GM12878 (cell line): ENCODE measurements around the gene TIMP4. TPM values are rescaled to one million over a fixed set of nuclear protein-coding genes. Genes with fewer than 3 reads are reported as not detected.

Experiments
- ATAC-seq: fragments of 200-7000 bp; cut with Tn5 transposase; 3 replicates; pipeline ENCODE4 v1.9.1; 2020; ENCODE audit warnings: mild to moderate bottlenecking, moderate library complexity
- BruUV-seq: library from RNA; stranded (reverse); fragments of 400-500 nt; replicated peaks from 2 replicates; lab custom pipeline; 2021; lab: Mats Ljungman, UMichigan
- CTCF ChIA-PET: fragments of 300-600 bp; sonication (Branson Sonifier 250); formaldehyde crosslinking; extraction: SDS; loops from one replicate; lab custom pipeline; 2021; ENCODE audit warnings: inconsistent platforms; lab: Yijun Ruan, JAX
- POLR2A ChIA-PET: fragments of 350-600 bp; formaldehyde crosslinking; extraction: SDS; loops from one replicate; lab custom pipeline; 2021; ENCODE audit warnings: inconsistent platforms; lab: Charles Lee
- RAD21 ChIA-PET: fragments of 300-600 bp; sonication (Branson Sonifier 250); formaldehyde crosslinking; loops from one replicate; lab custom pipeline; 2023; ENCODE audit warnings: antibody characterized with exemption; ENCODE audit not compliant: unreplicated experiment; lab: Charles Lee
- SMC1A ChIA-PET: fragments of 300-600 bp; sonication (Branson Sonifier 250); formaldehyde crosslinking; loops from one replicate; lab custom pipeline; 2023; ENCODE audit not compliant: unreplicated experiment, uncharacterized antibody; lab: Charles Lee
- DNase-seq: peaks from one replicate; pipeline ENCODE4 v3.0.0-alpha.2; 2011; ENCODE audit warnings: low read depth, low spot score
- FAIRE-seq: peaks from 3 replicates; lab custom pipeline; 2011; peaks lifted over from hg19 to GRCh38; lab: Jason Lieb, UNC
- H2AFZ ChIP-seq: 2 replicates; pipeline ENCODE4 v1.6.0; 2011; ENCODE audit warnings: low read depth, low read length, control low read depth; ENCODE audit not compliant: control insufficient read depth
- H3K27ac ChIP-seq: 2 replicates; pipeline ENCODE4 v1.5.1; 2011; ENCODE audit warnings: control low read depth; ENCODE audit not compliant: control insufficient read depth, insufficient read depth
- H3K27me3 ChIP-seq, 2 experiments: replicated peaks in 1 of 2; 2 replicates each; pipeline versions ENCODE4 v1.6.0 to v1.6.1; 2011; ENCODE audit warnings: low read length in 1 of 2; ENCODE audit not compliant: control insufficient read depth in 2 of 2, insufficient read depth in 2 of 2
- H3K36me3 ChIP-seq, 2 experiments: 2 replicates each; pipeline ENCODE4 v1.5.1; 2011; ENCODE audit warnings: low read length in 1 of 2; ENCODE audit not compliant: control insufficient read depth in 2 of 2, insufficient read depth in 2 of 2
- H3K4me1 ChIP-seq: 2 replicates; pipeline ENCODE4 v1.6.1; 2011; ENCODE audit warnings: mild to moderate bottlenecking, low read length, moderate library complexity, mixed read lengths; ENCODE audit not compliant: control insufficient read depth, insufficient read depth
- H3K4me2 ChIP-seq: 2 replicates; pipeline ENCODE4 v1.6.0; 2011; ENCODE audit warnings: control low read depth; ENCODE audit not compliant: control insufficient read depth, insufficient read depth
- H3K4me3 ChIP-seq: fragments of 200-600 bp; sonication (generic); 2 replicates; pipeline ENCODE4 v1.5.1; 2016
- H3K79me2 ChIP-seq: 2 replicates; pipeline ENCODE4 v1.6.0; 2011; ENCODE audit warnings: low read length; ENCODE audit not compliant: control insufficient read depth, insufficient read depth
- H3K9ac ChIP-seq: 2 replicates; pipeline ENCODE4 v1.8.0; 2011; ENCODE audit warnings: low read length, control low read depth, mixed read lengths; ENCODE audit not compliant: control insufficient read depth, insufficient read depth
- H3K9me3 ChIP-seq: replicated peaks from 3 replicates; pipeline ENCODE4 v1.5.1; 2011; ENCODE audit warnings: mild to moderate bottlenecking, low read length; ENCODE audit not compliant: control insufficient read depth, insufficient read depth
- H4K20me1 ChIP-seq: 2 replicates; pipeline ENCODE4 v1.6.0; 2011; ENCODE audit not compliant: control insufficient read depth, insufficient read depth
- GATAD2B ChIP-seq: fragments of 450-650 bp; conservative IDR thresholded peaks from 2 replicates; pipeline ENCODE4 v1.6.1; 2017; ENCODE audit warnings: low read depth, mild to moderate bottlenecking, moderate library complexity
- IRF5 ChIP-seq: fragments of 450-650 bp; IDR thresholded peaks from 2 replicates; pipeline ENCODE4 v1.6.1; 2017; ENCODE audit warnings: borderline replicate concordance
- NBN ChIP-seq: fragments of 450-650 bp; IDR thresholded peaks from 2 replicates; pipeline ENCODE4 v1.6.1; 2016
- TARDBP ChIP-seq: IDR thresholded peaks from 2 replicates; pipeline ENCODE4 v1.6.1; 2016; ENCODE audit warnings: borderline replicate concordance
- ZBTB11 ChIP-seq: fragments of 450-650 bp; formaldehyde crosslinking; IDR thresholded peaks from 2 replicates; pipeline ENCODE4 v1.5.0; 2022; ENCODE audit warnings: mild to moderate bottlenecking, missing genetic modification characterization
- WGBS: methylation state at CpG from one replicate; pipeline ENCODE4 v1.1.6; 2016; ENCODE audit warnings: low lambda C conversion rate; ENCODE audit not compliant: insufficient replicate concordance, insufficient coverage; ENCODE audit errors: missing lambda C conversion rate; 5-methylcytosine and 5-hydroxymethylcytosine counted together
- in situ Hi-C: fragments of 300-500 bp; cut with MboI; formaldehyde crosslinking; loops from 9 replicates; pipeline ENCODE4 v1.14.3; 2018; ENCODE audit warnings: mixed read lengths
- intact Hi-C: fragments of 100-400 bp; cut with micrococcal nuclease; formaldehyde crosslinking; loops from one replicate; pipeline ENCODE4 v1.14.2; 2022; ENCODE audit not compliant: unreplicated experiment
- polyA plus RNA-seq, 11 experiments: library from polyadenylated mRNA; depleted of rRNA in 4 of 11; unstranded in 6 of 11; stranded (reverse) in 5 of 11; fragments of >200 nt; fragmentation: Nextera tagmentation in 4 of 11; fragmentation: Illumina TruSeq in 1 of 11; extraction: Ambion mirVana in 4 of 11; extraction: Trizol in 1 of 11; gene quantifications; 1 replicate in 1 of 11; 2 replicates in 10 of 11; pipeline versions ENCODE4 v1.2.1 to v1.2.3, GENCODE V29; 2011 to 2016; ENCODE audit warnings: inconsistent platforms in 2 of 11, missing spikeins in 2 of 11, low read depth in 1 of 11
- total RNA-seq, 4 experiments: library from RNA; depleted of rRNA in 3 of 4; stranded (reverse); fragments of >200 nt in 3 of 4; fragmentation: Illumina TruSeq in 1 of 4; extraction: Trizol in 1 of 4; gene quantifications; 2 replicates each; pipeline versions ENCODE4 v1.2.1 to v1.2.3, GENCODE V29; 2013 to 2021

Gene TIMP4
- total and polyA plus RNA-seq, 10 of the 15 experiments (the other 5 are each of a cell fraction or from before 2014, with no cell fraction given), result 0.07 TPM; not detected in 9

GRCh38 chr3:12205171-12205570, 46.5 kb upstream of the TIMP4 start:
- Histone ChIP-seq H3K4me3 (no peak overlapping the region), H3K9me3 (no peaks in the 10 kb centered on the region), H3K79me2 (no peaks in the 10 kb centered on the region), H3K4me1 (no peaks in the 10 kb centered on the region), H3K4me2 (no peak overlapping the region), H4K20me1 (no peaks in the 10 kb centered on the region), H3K36me3 (no peaks in the 10 kb centered on the region), H3K27me3 (no peaks in the 10 kb centered on the region), H2AFZ (no peak overlapping the region), H3K27ac (no peak overlapping the region), H3K9ac (no peak overlapping the region)
- in situ Hi-C loops (no loop called here), intact Hi-C loops (no loop called here)
- ChIA-PET RAD21 (no interaction called here), SMC1A (no interaction called here), POLR2A (no interaction called here), CTCF (no interaction called here)
- WGBS, result 58% methylated on average over 4 of the region's 4 CpGs
- no peak for TF ChIP-seq GATAD2B
- TF ChIP-seq NBN, result no peak
- no peak for TF ChIP-seq ZBTB11 (CRISPR knock-in tag)
- TF ChIP-seq IRF5, result no peak
- no peak for TF ChIP-seq TARDBP
- no TSS peak for BruUV-seq
- no peak for ATAC-seq
- DNase-seq, result no peak
- FAIRE-seq, result no peak
